Measurements from ENCODE around the gene MRGPRE.

- no peak for TF ChIP-seq CEBPB (IDR thresholded peaks at IDR 0.05)
- no peak for TF ChIP-seq CTCF (IDR thresholded peaks at IDR 0.05)
- no peak for TF ChIP-seq REST (IDR thresholded peaks at IDR 0.05)
- TF ChIP-seq MAX (IDR thresholded peaks at IDR 0.05), result no peak
- TF ChIP-seq MYC (IDR thresholded peaks at IDR 0.05; ENCODE audit: borderline replicate concordance, low read length), result no peak
- no peak for TF ChIP-seq RNF2 (IDR thresholded peaks at IDR 0.05; ENCODE audit: borderline replicate concordance, low read depth)
- TF ChIP-seq POLR2A (IDR thresholded peaks at IDR 0.05; ENCODE audit: low read length), result no peak
- TF ChIP-seq ATOH8 (CRISPR knock-in tag; IDR thresholded peaks at IDR 0.05; ENCODE audit: low read depth), result no peak
- TF ChIP-seq NR3C1 (IDR thresholded peaks at IDR 0.05), result no peak
- TF ChIP-seq KDM1A (IDR thresholded peaks at IDR 0.05; ENCODE audit: low read depth), result no peak
- no peak for TF ChIP-seq RFX5 (IDR thresholded peaks at IDR 0.05)
- no peak for TF ChIP-seq ESRRA (IDR thresholded peaks at IDR 0.05; ENCODE audit: borderline replicate concordance, low read length)
These were observed 4.9 kb upstream of the MRGPRE start for GRCh38 chr11:3237119-3237518.

All from A549 (cell line).